Effector memory CD4-positive, alpha-beta T cell (primary cell): ENCODE measurements around the gene PEX11G.

ENCODE experiments used
- DNase-seq, 3 donors: peaks; one replicate each; pipeline ENCODE4 v3.0.0-alpha.2; 2020
- H3K27ac ChIP-seq: 2 replicates; pipeline ENCODE4 v1.7.0; 2013; ENCODE audit warnings: mild to moderate bottlenecking, low read length, moderate library complexity; ENCODE audit not compliant: insufficient read depth, poor library complexity, severe bottlenecking
- H3K27me3 ChIP-seq: replicated peaks from 2 replicates; pipeline ENCODE4 v1.7.0; 2013; ENCODE audit warnings: mild to moderate bottlenecking, low read length; ENCODE audit not compliant: insufficient read depth, control insufficient read depth, poor library complexity, severe bottlenecking
- H3K36me3 ChIP-seq: 2 replicates; pipeline ENCODE4 v1.7.0; 2013; ENCODE audit warnings: mild to moderate bottlenecking, low read length, moderate library complexity; ENCODE audit not compliant: control insufficient read depth, insufficient read depth
- H3K4me1 ChIP-seq: 2 replicates; pipeline ENCODE4 v1.7.0; 2013; ENCODE audit warnings: low read length, mild to moderate bottlenecking; ENCODE audit not compliant: control insufficient read depth, insufficient read depth, poor library complexity, severe bottlenecking
- H3K4me3 ChIP-seq: 2 replicates; pipeline ENCODE4 v1.7.0; 2013; ENCODE audit warnings: low read length, low read depth, mild to moderate bottlenecking; ENCODE audit not compliant: insufficient read depth, poor library complexity, severe bottlenecking
- H3K9me3 ChIP-seq: 2 replicates; pipeline ENCODE4 v1.7.0; 2013; ENCODE audit warnings: mild to moderate bottlenecking, low read length, moderate library complexity; ENCODE audit not compliant: control insufficient read depth

Gene PEX11G

GRCh38 chr19:7528522-7529245, 39.8 kb upstream of the PEX11G start:
- H3K27ac ChIP-seq: no peak overlapping the region
- DNase-seq: no peak
- no peak overlapping the region for H3K4me3 ChIP-seq
- H3K27me3 ChIP-seq: no peaks in the 10 kb centered on the region
- H3K4me1 ChIP-seq: peaks cover 2% of the 10 kb centered on the region
- H3K36me3 ChIP-seq: no peaks in the 10 kb centered on the region
- no peaks in the 10 kb centered on the region for H3K9me3 ChIP-seq

- peaks cover 4% of the 10 kb centered on the region for H3K4me1 ChIP-seq
- H3K9me3 ChIP-seq: no peaks in the 10 kb centered on the region
- no peak overlapping the region for H3K27ac ChIP-seq
- H3K27me3 ChIP-seq: no peaks in the 10 kb centered on the region
- no peaks in the 10 kb centered on the region for H3K36me3 ChIP-seq
- no peak for DNase-seq
- H3K4me3 ChIP-seq: no peak overlapping the region
Measured at GRCh38 chr19:7528192-7528519, 39.3 kb upstream of the PEX11G start.

GRCh38 chr19:7527516-7528191, 38.8 kb upstream of the PEX11G start:
- Histone ChIP-seq H3K27me3 (no peaks in the 10 kb centered on the region), H3K27ac (no peak overlapping the region), H3K4me1 (peaks cover 8% of the 10 kb centered on the region), H3K9me3 (no peaks in the 10 kb centered on the region), H3K4me3 (no peak overlapping the region), H3K36me3 (no peaks in the 10 kb centered on the region)
- no peak for DNase-seq

GRCh38 chr19:7526059-7526929, 37.5 kb upstream of the PEX11G start:
- H3K27me3 ChIP-seq: no peaks in the 10 kb centered on the region
- H3K27ac ChIP-seq: no peak overlapping the region
- no peaks in the 10 kb centered on the region for H3K36me3 ChIP-seq
- H3K9me3 ChIP-seq: no peaks in the 10 kb centered on the region
- no peak overlapping the region for H3K4me3 ChIP-seq
- peaks cover 8% of the 10 kb centered on the region for H3K4me1 ChIP-seq
- DNase-seq: no peak

- Histone ChIP-seq H3K36me3 (no peaks in the 10 kb centered on the region), H3K4me3 (no peak overlapping the region), H3K4me1 (peaks cover 8% of the 10 kb centered on the region), H3K27me3 (no peaks in the 10 kb centered on the region), H3K9me3 (no peaks in the 10 kb centered on the region), H3K27ac (no peak overlapping the region)
- no peak for DNase-seq
Measured at GRCh38 chr19:7524992-7525739, 36.3 kb upstream of the PEX11G start.

- Histone ChIP-seq H3K27ac (no peak overlapping the region), H3K4me1 (peaks cover 8% of the 10 kb centered on the region), H3K27me3 (no peaks in the 10 kb centered on the region), H3K4me3 (no peak overlapping the region), H3K9me3 (no peaks in the 10 kb centered on the region), H3K36me3 (no peaks in the 10 kb centered on the region)
- DNase-seq: no peak
Measured at GRCh38 chr19:7524523-7524922, 35.7 kb upstream of the PEX11G start.

- no peaks in the 10 kb centered on the region for H3K27me3 ChIP-seq
- no peak overlapping the region for H3K27ac ChIP-seq
- H3K4me3 ChIP-seq: peak overlapping the region; percentile 68
- H3K9me3 ChIP-seq: no peaks in the 10 kb centered on the region
- H3K4me1 ChIP-seq: peaks cover 8% of the 10 kb centered on the region
- no peak for DNase-seq
- no peaks in the 10 kb centered on the region for H3K36me3 ChIP-seq
Measured at GRCh38 chr19:7522923-7523667, 34.3 kb upstream of the PEX11G start.

GRCh38 chr19:7522072-7522922, 33.5 kb upstream of the PEX11G start, which contains the start of gene MCOLN1:
Gene MCOLN1, plus strand, starts transcription at chr19:7522624. Its CDS starts 127 bp downstream, at chr19:7522751.
- Histone ChIP-seq H3K36me3 (no peaks in the 10 kb centered on the region), H3K27ac (no peak within 1 kb of the TSS), H3K27me3 (no peaks in the 10 kb centered on the region), H3K4me1 (peaks cover 8% of the 10 kb centered on the region), H3K4me3 (peak within 1 kb of the TSS; percentile 68), H3K9me3 (no peaks in the 10 kb centered on the region)
- DNase-seq: peak; percentile 97 to 99 (median 98)
